ENCODE results near the gene PMM2.
"Not testable (repeated sequence)": the region's sequence is repeated elsewhere in the genome, so short reads cannot be mapped to it uniquely, and the experiment has no call there.

PMM2 gene

GRCh38 chr16:8831871-8832716, 34.5 kb downstream of the PMM2 start:
- TF ChIP-seq CTCF (IDR thresholded peaks at IDR 0.05; ENCODE audit: low read depth, low read length): no peak
- no peak overlapping the region for H3K4me3 ChIP-seq (ENCODE audit: low read depth, low read length)

- no peak for TF ChIP-seq CTCF (IDR thresholded peaks at IDR 0.05; ENCODE audit: low read depth, low read length)
- no peak overlapping the region for H3K4me3 ChIP-seq (ENCODE audit: low read depth, low read length)
Observed at GRCh38 chr16:8832717-8833105, 35.1 kb downstream of the PMM2 start.

GRCh38 chr16:8836797-8837196, 39.2 kb downstream of the PMM2 start:
- not testable (repeated sequence) for H3K4me3 ChIP-seq (ENCODE audit: low read depth, low read length)

- not testable (repeated sequence) for H3K4me3 ChIP-seq (ENCODE audit: low read depth, low read length)
Observed at GRCh38 chr16:8837594-8837993, 40.0 kb downstream of the PMM2 start.

- H3K4me3 ChIP-seq (ENCODE audit: low read depth, low read length): not testable (repeated sequence)
Observed at GRCh38 chr16:8842016-8842415, 44.4 kb downstream of the PMM2 start.

GRCh38 chr16:8843296-8843695, 45.7 kb downstream of the PMM2 start:
- not testable (repeated sequence) for H3K4me3 ChIP-seq (ENCODE audit: low read depth, low read length)

GRCh38 chr16:8845699-8846298, 48.2 kb downstream of the PMM2 start:
- no peak for TF ChIP-seq CTCF (IDR thresholded peaks at IDR 0.05; ENCODE audit: low read depth, low read length)

GRCh38 chr16:8846401-8846932, 48.8 kb downstream of the PMM2 start:
- no peak for TF ChIP-seq CTCF (IDR thresholded peaks at IDR 0.05; ENCODE audit: low read depth, low read length)

More at GRCh38 chr16:8845699-8846298, 48.2 kb downstream of the PMM2 start:
- H3K4me3 ChIP-seq (ENCODE audit: low read depth, low read length): no peak overlapping the region

GRCh38 chr16:8847145-8847544, 49.5 kb downstream of the PMM2 start:
- no peak overlapping the region for H3K4me3 ChIP-seq (ENCODE audit: low read depth, low read length)
- TF ChIP-seq CTCF (IDR thresholded peaks at IDR 0.05; ENCODE audit: low read depth, low read length): no peak

More at GRCh38 chr16:8846401-8846932, 48.8 kb downstream of the PMM2 start:
- H3K4me3 ChIP-seq (ENCODE audit: low read depth, low read length): no peak overlapping the region

Data from WI38 (cell line).